Panc1 (cell line): ENCODE data around the gene GPD1. TPM values are rescaled to one million over a fixed set of nuclear protein-coding genes. Genes with fewer than 3 reads are reported as not detected.

Source experiments
- ATAC-seq: fragments of 200-7000 bp; cut with Tn5 transposase; 2 replicates; pipeline ENCODE4 v1.9.1; 2020; ENCODE audit warnings: mild to moderate bottlenecking, moderate library complexity
- BruUV-seq: library from RNA; stranded (reverse); fragments of 400-500 nt; replicated peaks from 2 replicates; lab custom pipeline; 2021; lab: Mats Ljungman, UMichigan
- CTCF ChIA-PET: fragments of 300-600 bp; sonication (Branson Sonifier 250); formaldehyde crosslinking; loops from one replicate; lab custom pipeline; 2022; ENCODE audit warnings: antibody characterized with exemption; lab: Charles Lee
- POLR2A ChIA-PET: fragments of 300-600 bp; sonication (Branson Sonifier 250); formaldehyde crosslinking; loops from one replicate; lab custom pipeline; 2022; ENCODE audit warnings: antibody characterized with exemption; lab: Charles Lee
- DNase-seq: peaks from one replicate; pipeline ENCODE4 v3.0.0-alpha.2; 2010; ENCODE audit warnings: low read depth, low spot score
- H3K27ac ChIP-seq: 2 replicates; pipeline ENCODE4 v1.5.1; 2011; ENCODE audit warnings: mild to moderate bottlenecking, low read length, inconsistent platforms
- H3K27me3 ChIP-seq: fragments of 200-500 bp; sonication (Bioruptor generic); 2 replicates; pipeline ENCODE4 v1.6.0; 2014; ENCODE audit warnings: low read length, inconsistent platforms; ENCODE audit not compliant: control insufficient read depth, insufficient read depth
- H3K36me3 ChIP-seq: fragments of 200-500 bp; sonication (Bioruptor generic); 2 replicates; pipeline ENCODE4 v1.5.1; 2014; ENCODE audit warnings: inconsistent platforms, mild to moderate bottlenecking, low read length, moderate library complexity; ENCODE audit not compliant: control insufficient read depth, insufficient read depth
- H3K4me1 ChIP-seq: 2 replicates; pipeline ENCODE4 v1.5.1; 2011; ENCODE audit warnings: inconsistent platforms, mild to moderate bottlenecking, low read length, moderate library complexity; ENCODE audit not compliant: control insufficient read depth, insufficient read depth
- H3K4me3 ChIP-seq, 2 experiments: 2 replicates each; pipeline ENCODE4 v1.5.1; 2011 to 2012; ENCODE audit warnings: low read depth in 2 of 2, low read length in 2 of 2, mild to moderate bottlenecking in 2 of 2, inconsistent platforms in 1 of 2, moderate library complexity in 1 of 2
- H3K9me3 ChIP-seq: fragments of 200-500 bp; sonication (Bioruptor generic); 2 replicates; pipeline ENCODE4 v1.5.1; 2014; ENCODE audit warnings: low read depth, mild to moderate bottlenecking, inconsistent platforms, low read length, moderate library complexity; ENCODE audit not compliant: control insufficient read depth, insufficient read depth
- CTCF ChIP-seq: fragments of 450-650 bp; IDR thresholded peaks from 2 replicates; pipeline ENCODE4 v1.5.1; 2017; ENCODE audit warnings: mild to moderate bottlenecking
- POLR2AphosphoS5 ChIP-seq: IDR thresholded peaks from 2 replicates; pipeline ENCODE4 v1.6.1; 2012; ENCODE audit warnings: mild to moderate bottlenecking, low read depth, low read length, moderate library complexity
- REST ChIP-seq, 2 experiments: IDR thresholded peaks; 2 replicates each; pipeline ENCODE4 v1.6.1; 2011 to 2012; ENCODE audit warnings: low read depth in 2 of 2, control low read depth in 1 of 2, low read length in 1 of 2, mild to moderate bottlenecking in 1 of 2, moderate library complexity in 1 of 2; ENCODE audit not compliant: insufficient read depth in 1 of 2
- SIN3A ChIP-seq: IDR thresholded peaks from 2 replicates; pipeline ENCODE4 v1.6.1; 2012; ENCODE audit warnings: low read depth, mild to moderate bottlenecking, low read length, moderate library complexity, borderline replicate concordance; ENCODE audit not compliant: insufficient read depth
- TCF7L2 ChIP-seq: IDR thresholded peaks from 2 replicates; pipeline ENCODE4 v1.6.1; 2011; ENCODE audit warnings: mild to moderate bottlenecking, low read depth, low read length, inconsistent platforms
- in situ Hi-C: cut with HindIII; loops from 2 replicates; pipeline ENCODE4 v1.10.0; 2016; ENCODE audit warnings: low sequenced_read_pairs, low pct_unique_long_range_greater_than_20kb
- intact Hi-C: fragments of 100-400 bp; cut with micrococcal nuclease; formaldehyde crosslinking; loops from one replicate; pipeline ENCODE4 v1.10.0; 2022; ENCODE audit not compliant: unreplicated experiment
- total RNA-seq: library from RNA; stranded (reverse); gene quantifications from one replicate; pipeline ENCODE4 v1.2.1, GENCODE V29; 2021; ENCODE audit not compliant: unreplicated experiment

Gene GPD1
- total RNA-seq, 1 experiment from 2014 or later = 0.28 TPM

GRCh38 chr12:50078281-50078680 is 25.5 kb upstream of the GPD1 start:
- Histone ChIP-seq H3K27me3 (no peaks in the 10 kb centered on the region), H3K36me3 (no peaks in the 10 kb centered on the region), H3K9me3 (no peaks in the 10 kb centered on the region), H3K4me3 (no peak overlapping the region), H3K4me1 (no peaks in the 10 kb centered on the region), H3K27ac (no peak overlapping the region)
- ChIA-PET POLR2A (no interaction called here), CTCF (no interaction called here)
- no peak for DNase-seq
- ATAC-seq = no peak
- no TSS peak for BruUV-seq
- intact Hi-C loops (no loop called here), in situ Hi-C loops (no loop called here)
- TF ChIP-seq SIN3A (no peak), REST (IDR thresholded peaks at IDR 0.05; ENCODE audit: insufficient read depth in 1 of 2, low read depth in 2 of 2, low read length in 1 of 2) (no peak), POLR2AphosphoS5 (no peak), CTCF (no peak), TCF7L2 (no peak)

- Histone ChIP-seq H3K4me1 (no peaks in the 10 kb centered on the region), H3K4me3 (no peak overlapping the region), H3K9me3 (no peaks in the 10 kb centered on the region), H3K27me3 (no peaks in the 10 kb centered on the region), H3K27ac (no peak overlapping the region), H3K36me3 (no peaks in the 10 kb centered on the region)
- ChIA-PET CTCF (no interaction called here), POLR2A (no interaction called here)
- no TSS peak for BruUV-seq
- TF ChIP-seq CTCF (no peak), REST (IDR thresholded peaks at IDR 0.05; ENCODE audit: insufficient read depth in 1 of 2, low read depth in 2 of 2, low read length in 1 of 2) (peak; percentile 73 to 81)
- ATAC-seq (no peak), DNase-seq (no peak)
- intact Hi-C loops = loop anchor here (10.0 kb wide), 1 partner anchor 235 kb away; no protein-coding TSS in a partner anchor
- in situ Hi-C loops = no loop called here
Observed at GRCh38 chr12:50079771-50080170, 24.0 kb upstream of the GPD1 start.
